Stomach smooth muscle (tissue), 2 donors: ENCODE data around the gene AP1M2.
"Not testable (repeated sequence)": the region's sequence is repeated elsewhere in the genome, so short reads cannot be mapped to it uniquely, and the experiment has no call there.

ENCODE experiments used
- H3K27ac ChIP-seq: one replicate; pipeline ENCODE4 v1.7.0; 2013; ENCODE audit warnings: mild to moderate bottlenecking, low read length, inconsistent platforms
- H3K27me3 ChIP-seq, 2 donors: one replicate each; pipeline ENCODE4 v1.7.0; 2013; ENCODE audit warnings: low read length in 2 of 2; ENCODE audit not compliant: insufficient read depth in 2 of 2, control insufficient read depth in 1 of 2
- H3K36me3 ChIP-seq, 2 donors: one replicate each; pipeline ENCODE4 v1.7.0; 2013; ENCODE audit warnings: low read length in 2 of 2; ENCODE audit not compliant: control insufficient read depth in 2 of 2, insufficient read depth in 2 of 2
- H3K4me1 ChIP-seq: one replicate; pipeline ENCODE4 v1.7.0; 2013; ENCODE audit warnings: low read length; ENCODE audit not compliant: control insufficient read depth, insufficient read depth
- H3K4me3 ChIP-seq, 2 donors: one replicate each; pipeline ENCODE4 v1.7.0; 2013; ENCODE audit warnings: low read length in 2 of 2
- H3K9ac ChIP-seq, 2 donors: one replicate each; pipeline ENCODE4 v1.7.0; 2013; ENCODE audit warnings: low read length in 2 of 2, mild to moderate bottlenecking in 1 of 2
- H3K9me3 ChIP-seq, 2 donors: one replicate each; pipeline ENCODE4 v1.7.0; 2013; ENCODE audit warnings: low read length in 2 of 2; ENCODE audit not compliant: control insufficient read depth in 2 of 2
- donor health status: healthy.
- donor health status: Pancreatic carcinoma.

Gene AP1M2

DNA sequence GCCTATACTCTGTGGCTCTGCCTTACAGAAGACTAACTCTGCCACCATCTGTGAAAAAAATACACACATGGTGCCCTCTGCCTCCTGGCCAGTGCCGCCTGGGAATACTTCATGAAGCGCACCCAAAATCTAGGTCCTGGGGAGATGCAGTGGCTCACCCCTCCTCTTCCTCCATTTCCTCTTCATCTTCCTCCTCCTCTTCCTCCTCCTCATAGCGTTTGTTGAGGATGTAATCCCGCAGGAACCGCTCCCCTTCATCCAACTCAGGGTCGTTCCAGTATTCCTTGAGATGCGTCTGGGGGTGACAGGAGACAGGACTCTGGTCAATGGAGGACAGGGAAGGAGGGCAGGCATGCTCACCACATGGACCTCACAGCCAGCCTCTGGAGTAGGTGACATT lies 27.0 kb downstream of the AP1M2 start:
- Histone ChIP-seq H3K4me1 (peaks cover under 1% of the 10 kb centered on the region), H3K9ac (no peak overlapping the region), H3K36me3 (peaks cover 15 to 26% of the 10 kb centered on the region in 2 donors), H3K27me3 (no peaks in the 10 kb centered on the region), H3K9me3 (no peaks in the 10 kb centered on the region), H3K4me3 (no peak overlapping the region), H3K27ac (no peak overlapping the region)

DNA sequence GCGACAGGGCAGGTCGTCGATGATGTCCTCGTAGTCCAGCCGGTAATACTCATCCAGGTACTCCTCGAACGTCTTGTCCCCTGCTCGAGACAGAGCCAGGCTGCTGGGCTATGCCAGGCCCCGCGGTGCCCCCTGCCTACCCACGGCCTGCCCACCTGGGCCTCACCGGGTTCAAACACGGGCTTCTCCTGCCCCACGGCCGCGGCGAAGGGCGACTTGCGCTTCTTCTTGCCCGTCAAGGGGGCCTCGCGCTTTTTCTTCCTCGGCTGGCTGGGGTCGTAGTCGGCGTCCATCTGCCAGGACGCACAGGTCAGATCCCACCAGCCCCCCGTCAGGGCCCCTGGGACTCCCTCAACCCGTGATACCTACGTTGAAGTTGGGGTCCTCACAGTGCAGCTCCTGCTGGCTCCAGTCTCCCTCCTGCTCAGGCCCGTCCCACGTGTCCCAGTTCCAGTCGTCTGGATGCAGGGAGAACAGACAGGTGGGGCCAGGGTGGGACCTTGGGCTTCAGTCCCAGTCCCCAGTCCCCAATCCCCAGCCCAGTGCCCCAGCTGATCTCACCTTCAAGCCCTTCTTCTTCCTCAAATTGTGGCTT lies 29.4 kb downstream of the AP1M2 start:
- peaks cover 2% of the 10 kb centered on the region for H3K4me1 ChIP-seq
- no peak overlapping the region for H3K4me3 ChIP-seq
- peaks cover 20 to 39% of the 10 kb centered on the region in 2 donors for H3K36me3 ChIP-seq
- no peak overlapping the region for H3K9ac ChIP-seq
- H3K27ac ChIP-seq: no peak overlapping the region
- no peaks in the 10 kb centered on the region for H3K27me3 ChIP-seq
- H3K9me3 ChIP-seq: no peaks in the 10 kb centered on the region

DNA sequence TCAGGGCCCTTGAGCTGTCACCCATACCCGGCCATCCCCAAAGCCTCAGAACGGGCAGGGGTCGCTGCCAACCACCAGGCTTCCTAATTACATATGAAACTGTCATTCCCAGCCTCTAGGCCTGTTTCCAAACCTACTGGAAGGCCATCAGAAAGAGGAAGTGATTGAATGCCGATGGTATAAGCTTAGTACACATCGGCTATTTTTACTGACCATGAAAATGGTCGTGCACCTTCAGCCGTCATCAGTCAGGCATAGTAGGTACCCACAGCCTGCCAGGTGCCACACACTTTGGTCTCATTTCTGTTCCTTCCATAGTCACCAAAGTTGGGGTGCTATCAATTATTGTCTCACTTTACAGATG lies 31.5 kb downstream of the AP1M2 start:
- Histone ChIP-seq H3K4me3 (no peak overlapping the region), H3K9ac (no peak overlapping the region), H3K27me3 (no peaks in the 10 kb centered on the region), H3K36me3 (peaks cover 32 to 45% of the 10 kb centered on the region in 2 donors), H3K27ac (no peak overlapping the region), H3K9me3 (no peaks in the 10 kb centered on the region), H3K4me1 (peaks cover 2% of the 10 kb centered on the region)

DNA sequence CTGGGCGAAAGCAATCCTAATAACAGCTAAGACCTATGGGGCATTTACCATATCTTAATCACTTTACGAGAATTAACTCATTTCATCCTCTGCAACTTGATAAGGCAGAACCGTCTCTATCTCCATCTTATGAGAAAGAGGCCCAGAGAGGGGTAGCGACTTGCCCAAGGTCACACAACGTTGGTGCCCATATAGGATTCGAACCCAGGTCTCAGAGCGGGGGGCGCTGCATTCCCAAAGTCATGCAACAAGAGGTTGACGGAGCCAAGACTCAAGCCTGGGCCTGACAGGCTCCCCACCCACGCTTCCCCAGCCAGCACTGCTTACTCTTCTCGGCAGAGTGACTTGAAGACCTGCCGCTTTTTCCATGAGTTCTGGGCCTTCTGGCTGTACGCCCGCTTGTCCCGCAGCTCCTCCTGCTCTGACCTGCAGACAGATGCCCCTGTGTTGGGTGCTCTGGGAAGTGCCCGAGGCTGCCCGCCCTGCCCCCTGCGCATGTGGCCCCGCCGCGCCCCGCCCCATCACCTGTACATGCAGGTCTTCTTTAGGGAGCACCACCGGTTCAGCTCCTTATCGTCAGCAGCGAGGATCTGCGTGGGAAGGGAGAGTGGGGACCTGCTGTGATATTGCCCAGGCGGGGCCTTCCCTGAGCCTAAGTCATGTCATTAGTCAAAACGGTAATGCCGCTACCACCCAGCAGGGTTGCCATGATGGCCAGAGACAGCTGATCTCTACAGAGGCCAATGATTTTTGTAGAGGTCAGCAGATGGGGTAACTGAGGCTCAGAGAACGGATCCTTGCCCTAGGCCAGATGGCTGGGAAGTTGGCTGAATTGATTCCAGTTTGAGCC lies 32.1 kb downstream of the AP1M2 start:
- H3K36me3 ChIP-seq: peaks cover 32 to 45% of the 10 kb centered on the region in 2 donors

DNA sequence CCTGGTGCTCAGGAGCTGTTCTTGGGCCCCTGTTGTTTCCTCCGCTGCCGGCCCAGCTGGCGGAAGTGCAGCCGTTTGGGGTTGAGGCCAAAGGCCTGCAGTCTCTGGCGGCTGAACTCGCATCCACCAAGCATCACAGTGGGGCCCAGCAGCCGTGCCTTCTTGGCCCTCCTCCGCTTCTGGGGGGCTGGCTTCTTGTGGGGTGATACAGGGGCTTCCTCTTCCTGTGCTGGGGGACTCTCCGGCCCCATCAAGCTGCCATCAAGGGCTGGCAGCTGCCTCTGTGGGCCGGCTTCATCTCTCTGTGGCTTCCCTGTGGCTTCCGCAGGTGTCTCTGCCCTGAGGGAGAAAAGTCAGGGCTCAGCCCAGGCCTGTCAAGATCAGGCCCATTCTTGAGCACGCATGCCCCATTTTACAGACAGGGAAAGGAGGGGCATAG lies 33.1 kb downstream of the AP1M2 start:
- Histone ChIP-seq H3K36me3 (peaks cover 28 to 37% of the 10 kb centered on the region in 2 donors), H3K4me3 (no peak overlapping the region), H3K27me3 (no peaks in the 10 kb centered on the region), H3K27ac (no peak overlapping the region), H3K9ac (no peak overlapping the region), H3K9me3 (no peaks in the 10 kb centered on the region), H3K4me1 (peaks cover 2% of the 10 kb centered on the region)

More for the DNA sequence above, 32.1 kb downstream of the AP1M2 start:
- Histone ChIP-seq H3K27ac (no peak overlapping the region), H3K27me3 (no peaks in the 10 kb centered on the region), H3K9ac (no peak overlapping the region), H3K9me3 (no peaks in the 10 kb centered on the region), H3K4me3 (no peak overlapping the region), H3K4me1 (peaks cover 2% of the 10 kb centered on the region)

DNA sequence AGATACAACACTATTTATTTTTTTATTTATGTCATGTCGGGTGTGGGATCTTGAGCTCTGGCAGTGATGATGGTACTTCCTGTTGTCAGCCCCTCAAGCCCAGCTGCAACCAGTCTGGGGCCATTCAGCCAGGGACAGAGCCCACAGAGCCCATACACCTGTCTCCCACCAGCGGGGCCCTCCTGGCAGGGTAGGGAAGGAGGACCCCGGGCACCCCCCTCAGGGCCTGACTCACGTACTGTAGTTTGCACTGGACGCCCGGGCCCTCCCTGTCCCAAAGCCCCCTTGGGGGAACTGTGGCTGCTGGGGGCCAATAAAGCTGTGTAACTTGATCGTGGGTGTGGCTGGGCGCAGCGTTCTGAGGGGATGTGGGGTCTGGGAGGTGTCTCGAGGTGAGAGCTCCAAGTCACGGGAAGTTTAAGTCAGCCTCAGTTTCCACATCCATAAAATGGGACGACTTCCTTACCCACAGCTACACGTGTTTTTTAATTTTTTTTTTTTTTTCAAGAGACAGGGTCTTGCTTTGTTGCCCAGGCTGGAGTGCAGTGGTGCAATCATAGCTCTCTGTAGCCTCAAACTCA lies 33.9 kb downstream of the AP1M2 start:
- Histone ChIP-seq H3K4me1 (peaks cover 2% of the 10 kb centered on the region), H3K9me3 (no peaks in the 10 kb centered on the region), H3K4me3 (no peak overlapping the region), H3K36me3 (peaks cover 34 to 41% of the 10 kb centered on the region in 2 donors), H3K27ac (no peak overlapping the region), H3K9ac (no peak overlapping the region), H3K27me3 (no peaks in the 10 kb centered on the region)

DNA sequence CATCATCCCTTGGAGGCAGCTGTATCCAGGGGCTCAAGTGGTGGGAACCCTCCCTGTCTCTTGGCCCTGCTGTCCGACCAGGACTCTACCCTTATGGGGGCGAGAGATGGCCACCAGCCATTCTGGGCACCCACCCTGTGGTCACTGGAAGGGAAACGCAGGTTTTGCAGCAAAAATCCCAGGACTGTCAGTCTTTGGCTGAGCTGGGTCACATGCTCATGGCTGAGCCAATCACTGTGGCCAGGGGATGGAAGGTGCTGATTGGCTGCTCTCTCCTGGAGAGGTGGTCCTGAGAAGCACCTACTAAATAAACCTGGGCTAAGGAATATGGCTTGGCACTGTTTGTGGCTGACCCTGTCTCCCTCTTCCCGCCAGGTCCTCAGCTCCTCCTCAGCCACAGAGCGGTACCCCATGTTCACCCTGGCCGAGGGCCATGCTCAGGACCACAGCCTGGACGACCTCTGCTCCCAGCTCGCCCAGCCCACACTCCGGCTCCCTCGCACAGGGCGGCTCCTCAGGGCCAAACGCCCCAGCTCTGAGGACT lies 34.5 kb downstream of the AP1M2 start:
- H3K4me3 ChIP-seq: no peak overlapping the region
- no peaks in the 10 kb centered on the region for H3K9me3 ChIP-seq
- H3K36me3 ChIP-seq: peaks cover 35 to 36% of the 10 kb centered on the region in 2 donors
- no peak overlapping the region for H3K9ac ChIP-seq
- no peak overlapping the region for H3K27ac ChIP-seq
- no peaks in the 10 kb centered on the region for H3K27me3 ChIP-seq
- peaks cover 2% of the 10 kb centered on the region for H3K4me1 ChIP-seq

DNA sequence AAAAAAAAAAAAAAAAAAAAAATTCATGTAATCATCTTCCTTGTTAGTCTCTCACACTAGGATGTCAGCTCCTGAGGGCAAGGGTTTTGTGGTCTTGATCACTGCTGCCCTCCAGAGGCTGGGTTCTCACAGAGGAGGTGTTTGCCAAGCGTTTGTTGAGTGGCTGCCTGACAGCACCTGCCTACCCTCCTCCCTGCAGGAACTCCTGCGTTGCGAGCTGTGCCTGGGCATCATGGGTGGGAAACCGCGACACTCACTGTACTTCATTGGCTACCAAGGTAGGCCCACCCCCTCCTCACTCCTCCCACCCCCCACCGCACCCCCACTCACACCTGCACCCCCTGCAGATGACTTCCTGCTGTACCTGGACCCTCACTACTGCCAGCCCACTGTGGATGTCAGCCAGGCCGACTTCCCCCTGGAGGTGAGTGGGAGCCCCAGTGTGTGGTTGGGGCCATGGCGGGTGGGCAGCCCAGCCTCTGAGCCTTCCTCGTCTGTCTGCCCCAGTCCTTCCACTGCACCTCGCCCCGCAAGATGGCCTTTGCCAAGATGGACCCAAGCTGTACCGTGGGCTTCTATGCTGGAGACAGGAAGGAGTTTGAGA lies 35.3 kb downstream of the AP1M2 start:
- Histone ChIP-seq H3K4me1 (peaks cover 2% of the 10 kb centered on the region), H3K9me3 (no peaks in the 10 kb centered on the region), H3K4me3 (no peak overlapping the region), H3K9ac (no peak overlapping the region), H3K27me3 (no peaks in the 10 kb centered on the region), H3K27ac (no peak overlapping the region), H3K36me3 (peaks cover 33 to 35% of the 10 kb centered on the region in 2 donors)

DNA sequence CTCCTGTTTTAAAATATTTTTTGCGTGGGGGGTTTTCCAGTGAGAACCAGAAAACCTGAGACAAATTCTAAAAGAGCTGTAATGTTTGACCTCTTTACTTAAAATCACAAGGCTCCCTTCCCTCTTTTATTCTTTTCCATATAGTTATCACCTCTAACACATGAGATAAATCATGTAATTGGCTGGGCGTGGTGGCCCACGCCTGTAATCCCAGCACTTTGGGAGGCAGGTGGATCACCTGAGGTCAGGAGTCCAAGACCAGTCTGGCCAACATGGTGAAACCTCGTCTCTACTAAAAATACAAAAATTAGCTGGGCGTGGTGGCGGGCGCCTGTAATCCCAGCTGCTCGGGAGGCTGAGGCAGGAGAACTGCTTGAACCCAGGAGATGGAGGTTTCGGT lies 36.1 kb downstream of the AP1M2 start:
- H3K9me3 ChIP-seq: not testable (repeated sequence)
- H3K36me3 ChIP-seq: peaks cover 33% of the 10 kb centered on the region in 2 donors

DNA sequence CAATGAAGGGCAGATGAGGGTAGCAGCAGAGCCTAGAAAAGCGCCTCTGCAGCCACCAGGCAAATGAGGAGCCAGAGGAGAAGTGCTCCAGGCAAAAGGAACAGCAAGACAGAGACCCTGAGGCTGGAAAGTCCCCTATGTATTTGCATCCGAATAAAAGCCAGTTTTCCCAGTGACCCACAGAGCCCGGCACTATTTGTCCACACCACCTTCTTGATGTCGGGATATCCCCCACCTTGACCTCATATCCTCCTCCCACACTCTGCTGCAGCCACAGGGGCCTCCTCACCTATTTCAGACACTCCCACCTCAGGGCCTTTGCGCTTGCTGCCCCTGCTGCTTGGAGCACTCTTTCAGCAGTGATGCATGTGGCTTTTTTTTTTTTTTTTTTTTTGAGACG lies 36.8 kb downstream of the AP1M2 start:
- H3K9me3 ChIP-seq: no peaks in the 10 kb centered on the region
- no peak overlapping the region for H3K4me3 ChIP-seq
- no peaks in the 10 kb centered on the region for H3K27me3 ChIP-seq
- H3K36me3 ChIP-seq: peaks cover 27 to 31% of the 10 kb centered on the region in 2 donors
- H3K4me1 ChIP-seq: peaks cover 4% of the 10 kb centered on the region
- H3K9ac ChIP-seq: no peak overlapping the region
- no peak overlapping the region for H3K27ac ChIP-seq

More for the DNA sequence above, 36.1 kb downstream of the AP1M2 start:
- H3K27ac ChIP-seq, H3K9ac ChIP-seq, H3K4me3 ChIP-seq, H3K4me1 ChIP-seq, H3K27me3 ChIP-seq: not testable (repeated sequence)
